GM18499 (cell line): ENCODE results near the gene PHACTR3.

Experiments
- ATAC-seq: cut with Tn5 transposase; IDR thresholded peaks from one replicate; pipeline ENCODE4 v1.9.1; 2021; ENCODE audit warnings: moderate number of reproducible peaks; ENCODE audit not compliant: insufficient read depth, unreplicated experiment

Gene PHACTR3

DNA sequence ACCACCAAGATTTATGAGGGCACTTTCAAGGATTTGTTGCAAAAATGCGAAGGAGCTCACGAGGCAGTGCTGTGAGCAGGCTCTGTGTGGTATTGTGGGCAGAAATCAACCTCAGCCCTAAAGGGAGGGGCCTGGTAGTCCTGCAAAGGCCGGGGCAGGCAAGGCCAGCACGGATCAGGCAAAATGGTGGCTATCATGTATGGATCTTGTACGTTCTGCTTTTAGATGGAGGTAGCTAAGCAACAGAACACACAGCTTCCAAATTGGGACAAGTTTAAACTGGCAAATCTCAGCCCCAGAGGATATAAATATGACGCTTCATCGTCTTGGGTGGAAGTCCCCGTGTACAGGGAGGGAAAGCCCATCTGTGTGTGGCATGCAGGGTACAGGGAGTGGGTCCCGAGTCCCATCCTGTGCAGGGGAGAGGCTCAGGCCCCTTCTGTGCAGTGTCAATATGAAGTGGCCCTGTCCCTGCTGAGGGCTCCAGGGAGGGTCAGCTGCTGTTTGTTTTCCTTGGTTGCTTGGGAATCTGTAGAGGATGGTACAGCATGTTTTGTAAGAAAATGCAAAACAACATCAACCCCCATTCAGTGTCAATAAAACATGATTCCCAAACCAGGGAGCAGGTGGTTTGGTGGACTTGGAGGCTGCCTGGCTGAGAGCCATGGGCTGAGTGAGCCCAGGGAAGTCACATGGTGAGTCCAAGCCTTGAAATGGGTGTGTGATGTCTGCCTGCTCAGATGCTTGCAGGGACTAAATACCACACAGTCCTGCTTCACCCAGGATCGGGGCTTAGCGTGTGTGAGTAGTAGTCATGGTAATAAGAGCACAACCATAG is 216.1 kb downstream of the PHACTR3 start:
- ATAC-seq: no peak

DNA sequence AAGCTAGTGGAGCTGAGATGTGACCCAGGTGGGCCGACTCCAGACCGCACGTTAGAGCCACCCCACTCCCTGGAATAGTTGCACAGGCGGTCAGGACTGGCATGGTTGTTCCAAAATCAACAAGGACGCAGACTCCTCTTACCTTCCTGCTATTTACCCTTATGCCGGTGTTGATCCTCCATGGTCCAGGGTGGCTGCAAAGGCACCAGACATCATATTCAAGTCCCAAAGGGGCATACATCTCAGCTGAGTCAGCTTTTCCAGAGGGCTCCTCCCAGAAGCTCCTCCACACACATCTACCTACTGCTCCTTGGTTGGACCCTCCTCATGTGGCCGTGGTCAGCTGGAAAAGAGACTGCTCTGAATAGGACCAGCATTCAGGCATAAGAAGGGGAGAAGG is 216.9 kb downstream of the PHACTR3 start:
- no peak for ATAC-seq

DNA sequence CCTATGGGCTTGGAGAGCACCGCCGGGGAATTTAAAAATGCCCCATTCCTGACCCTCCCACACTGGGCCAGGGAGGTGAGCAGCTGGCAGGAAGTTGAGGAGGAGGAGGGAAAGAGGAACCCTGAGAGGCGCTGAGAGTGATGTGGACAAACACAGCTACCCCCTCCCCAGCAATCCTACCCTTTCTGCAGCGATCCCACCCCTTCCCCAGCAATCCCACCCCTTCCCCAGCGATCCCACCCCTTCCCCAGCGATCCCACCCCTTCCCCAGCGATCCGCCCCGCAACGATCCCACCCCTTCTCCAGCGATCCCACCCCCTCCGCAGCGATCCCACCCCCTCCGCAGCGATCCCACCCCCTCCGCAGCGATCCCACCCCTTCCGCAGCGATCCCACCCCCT is 217.4 kb downstream of the PHACTR3 start:
- no peak for ATAC-seq

DNA sequence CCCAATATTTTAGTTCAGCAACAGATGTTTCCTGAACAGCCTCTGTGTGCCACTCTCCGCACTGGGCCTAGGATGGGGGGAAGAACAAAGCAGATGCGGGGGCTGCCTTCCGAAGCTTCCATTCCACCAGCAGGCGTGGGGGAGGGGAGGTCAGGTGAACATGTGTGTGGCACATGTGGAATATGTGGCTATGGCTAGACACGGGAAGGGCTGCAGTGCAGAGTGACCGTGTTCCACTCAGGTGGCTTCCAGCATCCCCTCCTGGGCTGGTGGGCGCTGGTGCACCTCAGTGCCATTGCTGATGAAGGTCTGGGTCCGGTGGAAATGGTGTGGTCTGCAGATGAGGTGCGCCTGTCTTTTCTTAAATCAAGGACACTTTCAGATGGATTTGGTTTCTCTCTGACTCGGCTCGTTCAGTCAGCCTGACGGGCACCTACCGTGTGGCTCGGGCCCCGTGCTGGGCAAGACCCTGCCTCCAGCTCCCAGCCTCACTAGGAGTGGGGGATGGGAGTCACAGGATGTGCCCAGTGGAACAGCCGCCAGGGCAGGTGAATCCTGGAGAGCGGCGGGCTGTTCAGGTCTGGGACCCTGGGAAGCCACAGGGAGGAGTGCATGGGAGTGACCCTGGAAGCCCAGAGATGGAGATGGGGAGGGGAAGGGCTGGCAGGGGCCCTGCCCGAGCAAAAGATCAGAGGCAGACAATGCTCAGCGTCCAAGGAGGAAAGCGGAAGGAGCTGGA is 218.1 kb downstream of the PHACTR3 start:
- no peak for ATAC-seq

DNA sequence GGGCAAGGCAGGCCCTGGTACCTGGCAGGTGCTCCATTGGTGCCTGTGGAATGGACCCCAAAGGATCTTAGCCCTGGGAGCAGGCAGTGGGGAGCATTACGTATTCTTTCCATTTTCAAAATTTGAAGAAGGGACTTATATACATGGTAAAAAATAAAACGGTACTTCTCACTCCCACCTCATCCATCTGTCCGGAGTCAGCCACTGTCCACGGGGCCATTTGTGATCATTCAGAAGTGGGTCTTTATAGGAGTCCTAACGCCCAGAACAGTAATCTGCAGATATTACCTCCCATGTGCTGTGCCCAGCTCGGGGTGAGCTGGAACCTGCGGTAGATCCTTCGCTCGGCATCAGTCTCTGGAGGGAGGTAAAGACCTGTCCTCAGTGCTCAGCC is 218.7 kb downstream of the PHACTR3 start:
- ATAC-seq: no peak

DNA sequence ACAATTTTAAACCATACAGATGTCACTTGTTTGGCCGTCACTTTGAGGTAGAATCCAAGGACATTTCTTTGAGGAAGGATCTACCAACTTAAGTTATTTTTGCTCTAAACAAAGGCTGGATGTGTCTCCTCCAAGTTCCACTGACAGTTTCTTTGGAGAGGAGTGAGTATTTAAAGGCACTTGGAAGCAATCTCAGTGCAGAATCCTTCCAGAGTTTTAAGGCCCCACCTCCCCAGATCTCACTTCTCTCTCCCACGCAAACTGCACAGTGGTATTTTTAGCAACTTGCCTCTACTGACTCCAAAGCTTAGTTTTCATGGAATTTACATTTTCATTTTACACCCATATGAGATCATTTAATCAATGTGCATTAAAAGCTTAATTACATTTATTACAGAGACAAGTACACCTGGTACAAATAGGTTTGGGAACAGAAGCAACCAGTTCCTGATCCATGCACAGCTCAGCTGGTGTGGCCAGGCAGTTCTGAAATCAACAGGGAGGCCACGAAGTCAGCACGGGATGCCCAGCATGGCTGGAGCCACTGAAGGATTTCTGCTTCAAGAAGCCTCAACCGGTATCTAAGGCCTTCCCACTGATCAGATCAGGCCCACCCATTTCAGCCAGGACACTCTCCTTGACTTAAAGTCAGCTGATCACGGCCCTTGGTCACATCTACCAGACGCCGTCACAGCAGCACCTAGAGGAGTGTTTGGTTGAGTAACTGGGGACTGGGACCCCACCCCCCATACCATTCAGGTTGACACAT is 219.3 kb downstream of the PHACTR3 start:
- no peak for ATAC-seq

DNA sequence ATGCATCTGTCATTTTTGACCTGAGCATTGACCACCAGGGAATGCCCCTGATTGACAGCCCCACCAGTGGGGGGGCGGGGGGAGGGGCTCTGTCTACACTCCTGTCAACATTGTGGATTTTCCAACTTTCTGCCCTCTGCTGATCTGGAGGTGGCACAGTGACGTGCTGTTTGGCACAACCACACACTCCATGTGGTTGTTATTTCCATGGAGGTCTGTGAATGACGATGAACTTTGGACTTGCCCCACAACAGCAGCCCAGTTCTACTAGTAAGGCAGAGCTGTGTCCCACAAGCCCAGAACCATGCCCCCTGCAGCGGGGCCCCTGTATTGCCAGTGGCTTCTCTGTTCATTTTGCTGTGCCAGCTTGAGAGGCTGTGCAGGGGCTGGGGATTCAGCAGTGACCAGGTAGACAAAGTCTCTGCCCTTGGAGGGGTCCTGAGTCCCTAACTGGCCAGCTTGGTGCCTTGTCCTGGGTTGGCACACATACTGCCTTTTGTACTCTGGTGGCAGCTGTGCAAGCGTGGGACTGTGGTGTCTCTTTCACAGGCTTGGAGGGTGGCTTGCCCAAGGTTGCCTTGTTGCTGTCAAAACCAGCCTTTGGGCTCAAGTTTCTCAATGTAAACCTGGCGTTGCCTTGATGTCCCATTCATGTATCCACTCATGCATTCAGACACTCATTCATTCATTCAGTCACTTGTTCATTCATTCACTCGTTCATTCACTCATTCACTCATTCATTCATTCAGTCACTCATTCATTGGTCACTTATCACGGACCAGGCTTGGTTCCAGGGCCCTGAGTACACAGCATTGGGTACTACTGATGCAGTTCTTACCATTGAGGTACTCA is 220.6 kb downstream of the PHACTR3 start:
- ATAC-seq: no peak

DNA sequence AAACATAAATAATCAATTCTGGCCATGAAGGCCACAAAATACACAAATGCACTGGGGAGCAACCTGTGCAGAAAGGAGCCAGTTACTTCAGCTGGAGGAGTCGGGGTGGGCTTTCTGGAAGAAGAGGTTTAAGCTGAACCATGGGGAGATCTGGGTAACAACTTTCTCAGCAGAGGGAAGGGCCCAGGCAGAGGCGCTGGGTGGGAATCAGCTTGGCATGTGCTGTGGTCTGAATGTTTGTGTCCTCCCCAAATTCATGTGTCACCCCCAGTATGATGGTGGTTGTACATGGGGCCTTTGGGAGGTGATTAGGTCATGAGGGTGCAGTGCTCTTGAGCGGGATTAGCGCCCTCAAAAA is 221.2 kb downstream of the PHACTR3 start:
- ATAC-seq: no peak

DNA sequence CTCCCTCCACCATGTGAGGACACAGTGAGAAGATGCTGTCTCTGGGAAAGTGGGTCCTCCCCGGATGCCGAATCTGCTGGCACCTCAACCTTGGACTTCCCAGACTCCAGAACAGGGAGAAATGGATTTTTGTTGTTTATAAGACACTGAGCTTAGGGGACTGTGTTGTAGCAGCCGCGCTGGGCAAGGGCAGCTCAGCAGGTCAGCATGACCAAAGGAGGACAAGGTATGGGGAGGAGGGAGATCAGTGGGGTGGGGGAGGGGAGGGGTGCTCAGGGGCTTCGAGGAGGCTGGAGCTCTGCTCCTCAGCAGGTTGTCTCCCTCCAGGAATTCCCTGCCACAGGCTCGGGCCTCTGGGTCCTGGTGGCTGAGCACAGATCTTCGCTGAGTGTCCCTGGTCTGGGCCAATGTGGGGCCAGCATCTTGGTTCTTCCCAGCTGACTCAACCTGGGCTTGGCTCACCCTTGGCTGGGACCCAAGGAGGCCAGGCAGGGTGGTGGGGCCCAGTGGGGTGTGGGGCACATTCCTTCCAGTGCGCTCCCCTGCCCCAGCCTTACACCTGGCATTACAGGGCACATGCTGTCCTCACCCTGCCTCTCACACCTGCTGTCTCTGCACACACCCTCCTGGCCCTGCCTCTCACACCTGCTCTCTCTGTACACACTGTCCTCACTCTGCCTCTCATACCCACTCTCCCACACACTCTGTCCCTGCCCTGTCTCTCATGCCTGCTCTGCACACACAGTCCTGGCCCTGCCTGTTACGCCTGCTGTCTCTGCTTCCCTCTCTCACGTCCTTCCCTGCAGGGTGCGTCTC is 221.8 kb downstream of the PHACTR3 start:
- ATAC-seq: no peak

DNA sequence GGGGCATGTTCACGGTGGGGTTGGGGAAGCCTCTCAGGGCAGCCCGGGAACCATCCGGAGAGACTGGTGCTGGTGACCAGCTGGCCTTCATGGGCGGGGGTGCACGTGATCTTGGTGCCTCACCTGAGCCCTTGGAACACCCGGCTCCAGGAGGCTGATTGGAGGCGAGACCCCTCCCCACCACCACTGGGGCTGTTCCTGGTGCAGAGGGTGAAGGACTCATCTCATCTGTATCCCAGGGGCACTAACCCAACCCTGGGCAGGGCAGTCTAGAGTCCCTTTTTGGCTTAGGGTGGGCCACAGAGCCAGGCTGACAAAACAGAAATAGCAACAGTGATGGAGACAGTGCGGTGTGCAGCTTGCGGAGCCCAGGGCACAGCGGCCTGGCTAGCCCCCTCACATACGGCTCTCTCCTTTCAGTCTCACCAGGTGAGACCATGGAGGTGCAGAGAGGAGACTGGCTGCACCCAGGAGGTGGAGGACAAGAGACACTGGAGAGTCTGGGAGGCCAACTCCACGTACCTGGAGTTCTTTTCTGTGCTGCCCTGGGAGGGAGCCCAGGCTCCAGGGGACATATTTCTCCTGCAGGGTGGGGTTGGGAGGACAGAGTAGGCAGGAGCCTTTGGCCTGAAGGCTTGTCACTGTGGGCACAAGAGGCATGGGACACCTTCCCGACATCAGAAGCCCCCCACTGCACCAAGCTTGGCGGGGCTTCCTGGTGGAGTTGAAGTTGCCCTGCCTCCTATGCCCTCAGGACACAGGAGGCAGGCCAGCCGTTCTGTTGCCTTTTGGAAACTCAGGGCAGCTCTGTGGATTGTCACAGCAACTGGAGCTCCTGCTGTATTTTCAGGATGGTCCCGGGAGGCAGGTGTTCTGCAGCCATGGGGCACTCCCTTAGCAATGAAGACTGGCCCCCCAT is 223.1 kb downstream of the PHACTR3 start:
- no peak for ATAC-seq

DNA sequence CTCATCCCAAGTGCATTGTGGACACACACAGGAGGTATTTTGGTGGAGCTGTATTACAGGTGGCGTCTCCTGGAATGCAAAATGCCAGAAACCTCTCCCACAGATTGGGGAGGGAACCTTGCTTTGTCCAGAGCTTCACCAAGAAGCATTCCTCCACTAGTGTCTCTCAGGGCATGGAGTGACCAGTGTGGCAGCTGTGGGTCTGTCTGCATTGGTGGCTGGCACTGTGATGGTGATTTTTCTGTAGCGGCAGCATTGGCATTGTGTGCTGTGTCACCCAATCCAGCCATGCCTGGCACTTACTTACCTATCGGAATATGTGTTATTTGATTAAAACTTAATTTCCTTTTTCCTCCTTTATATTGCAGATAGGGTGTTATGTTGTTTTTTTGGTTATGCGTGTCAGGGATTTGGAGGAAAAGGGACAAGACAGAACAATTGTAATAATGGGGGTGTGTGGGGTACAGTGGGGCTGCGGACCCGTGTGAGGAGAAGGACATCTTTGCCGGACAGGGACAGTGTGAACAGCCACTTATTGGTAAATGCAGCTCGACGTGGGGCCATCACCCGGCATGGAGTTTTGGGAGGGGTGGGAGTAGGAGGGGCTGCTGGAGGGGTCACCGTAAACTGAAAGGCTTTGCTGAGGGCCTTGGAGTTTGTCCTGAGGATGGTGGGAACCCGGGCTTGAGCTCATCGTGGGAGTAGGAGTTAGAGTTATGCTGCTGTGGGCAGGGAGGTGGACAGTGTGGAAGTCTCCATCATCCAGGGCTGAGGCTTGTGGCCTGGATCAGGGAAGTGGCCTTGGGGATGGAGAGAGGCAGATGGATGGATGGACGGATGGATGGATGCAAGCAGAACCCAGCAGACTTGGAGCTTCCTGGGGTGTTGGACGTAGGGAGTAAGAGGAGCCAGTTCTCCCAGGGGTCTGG is 224.0 kb downstream of the PHACTR3 start:
- no peak for ATAC-seq

DNA sequence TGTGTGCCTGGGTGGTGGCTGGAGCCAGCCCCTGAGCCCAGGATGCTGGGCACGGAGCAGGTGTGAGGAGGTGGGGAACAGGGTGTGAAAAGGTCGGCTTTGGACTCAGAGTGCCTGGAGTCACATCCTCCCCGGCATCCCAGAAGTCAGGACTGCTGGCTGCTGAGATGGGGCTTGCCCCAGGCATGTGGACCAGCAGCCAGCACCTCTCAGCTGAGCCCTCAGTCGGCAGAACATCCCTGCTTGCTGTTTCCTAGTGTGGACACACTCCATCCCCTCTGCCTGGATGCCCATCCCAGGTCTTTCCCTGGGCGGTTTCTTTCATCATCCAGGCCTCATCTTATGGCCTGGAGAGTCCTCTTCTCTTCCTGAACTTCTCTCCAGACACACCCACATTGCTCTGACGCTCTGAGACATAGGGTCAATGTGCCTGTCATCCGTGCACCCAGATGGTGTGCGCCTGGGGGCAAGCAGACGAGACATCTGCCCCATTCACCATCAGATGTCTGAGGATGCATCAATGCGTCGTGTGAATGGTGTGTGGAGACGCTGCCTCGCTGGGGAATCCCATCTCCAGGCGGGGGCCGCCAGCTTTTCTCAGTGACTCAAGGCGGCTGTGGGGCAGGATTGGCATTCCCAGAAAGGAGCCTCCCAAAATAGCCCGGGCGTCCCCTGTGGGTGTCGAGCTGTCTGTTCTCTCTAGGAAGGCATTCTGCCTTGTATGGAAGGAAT is 224.9 kb downstream of the PHACTR3 start:
- ATAC-seq: no peak

DNA sequence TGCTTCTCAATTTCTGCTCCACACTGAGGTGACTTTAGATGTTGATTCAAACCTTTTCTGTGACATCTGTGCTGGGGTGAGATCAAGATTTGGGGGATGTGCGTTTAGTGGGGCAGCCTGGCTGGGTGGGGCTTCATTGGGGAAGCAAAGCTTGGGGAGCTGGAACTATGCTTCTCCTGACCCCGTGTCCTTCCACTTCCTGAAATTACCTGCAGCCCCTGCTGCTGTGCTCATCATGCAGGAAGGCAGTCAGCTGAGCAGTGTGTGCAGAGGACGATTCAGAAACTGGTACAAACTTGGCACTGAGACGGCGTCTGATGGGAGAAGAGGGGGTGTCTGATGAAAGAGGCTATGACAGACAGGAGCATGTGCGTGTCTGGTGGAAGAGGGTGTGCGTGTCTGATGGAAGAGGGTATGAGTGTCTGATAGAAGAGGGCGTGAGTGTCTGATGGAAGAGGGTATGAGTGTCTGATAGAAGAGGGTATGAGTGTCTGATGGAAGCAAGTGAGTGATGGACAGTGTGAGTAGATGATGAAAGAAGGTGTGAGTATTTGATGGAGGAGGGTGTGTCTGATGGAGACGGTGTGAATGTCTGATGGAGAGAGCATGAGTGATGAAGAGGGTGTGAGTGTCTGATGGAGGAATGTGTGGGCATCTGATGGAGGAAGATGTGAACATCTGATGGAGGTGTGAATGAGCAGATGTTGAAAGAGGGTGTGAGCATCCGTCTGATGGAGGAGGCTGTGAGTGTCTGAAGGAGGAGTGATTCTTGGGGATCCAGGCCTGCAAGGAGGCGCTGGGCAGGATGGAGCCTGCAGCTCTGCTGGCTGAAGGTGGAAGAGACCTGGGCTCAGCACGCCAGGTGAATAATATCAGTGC is 225.7 kb downstream of the PHACTR3 start:
- no peak for ATAC-seq

DNA sequence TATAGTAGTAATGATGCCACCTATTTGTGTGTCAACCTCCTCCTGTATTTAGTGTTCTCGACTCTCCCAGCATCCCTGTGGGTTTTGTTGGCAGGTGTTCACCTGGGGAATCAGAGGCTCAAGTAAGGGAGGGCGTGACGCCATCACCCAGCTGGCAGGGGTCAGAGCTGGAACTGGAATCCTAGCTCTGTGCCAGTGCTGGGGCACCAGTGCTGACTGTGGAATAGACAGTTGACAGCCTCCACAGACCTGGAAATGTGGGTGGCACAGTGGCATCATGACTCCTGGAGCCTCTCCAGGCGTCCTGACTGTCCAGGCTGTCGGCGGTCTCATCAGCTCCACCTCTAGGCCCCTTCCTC is 226.3 kb downstream of the PHACTR3 start:
- ATAC-seq: no peak

DNA sequence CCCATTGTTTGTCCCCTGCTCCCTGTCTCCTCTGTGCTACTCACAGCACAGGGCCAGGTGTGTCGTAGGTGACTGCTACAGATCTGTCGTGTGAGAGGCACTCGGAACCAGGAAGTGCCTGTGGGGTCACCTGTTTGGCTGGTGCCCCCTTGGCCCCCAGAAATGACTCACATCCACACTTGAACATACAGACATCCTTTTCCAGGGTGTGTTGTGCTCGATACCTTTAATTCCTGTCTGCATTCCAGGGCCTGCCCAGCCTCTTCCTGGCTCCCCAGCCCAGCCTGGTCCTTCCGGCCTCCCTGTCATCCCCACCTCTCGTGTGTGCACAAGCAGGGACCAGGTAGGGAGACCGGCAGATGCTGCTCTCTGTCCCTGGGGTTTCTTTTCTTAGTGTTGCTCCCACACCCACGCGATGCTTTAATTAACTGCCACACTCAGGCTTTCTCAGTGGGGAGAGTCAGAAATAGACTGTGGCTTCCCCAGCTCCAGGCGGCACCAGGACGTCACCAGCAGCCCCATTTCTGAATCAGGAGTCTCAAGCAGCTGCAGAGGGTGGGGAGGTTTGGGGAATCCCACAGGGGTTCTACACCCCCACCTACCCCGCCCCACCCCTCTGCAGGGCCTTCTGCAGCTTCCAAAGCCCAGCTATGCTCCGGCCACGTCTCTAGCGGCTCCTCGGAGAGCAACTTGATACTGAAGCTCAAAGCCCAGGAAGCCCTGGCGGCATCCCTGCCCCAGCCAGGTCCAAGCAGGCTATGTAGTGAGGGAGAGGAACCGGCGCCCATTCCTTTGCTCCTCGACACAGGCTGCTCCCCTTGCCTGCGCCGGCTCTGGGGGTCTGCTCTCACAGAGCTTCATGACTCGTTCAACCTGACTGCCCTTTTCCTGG is 226.9 kb downstream of the PHACTR3 start:
- no peak for ATAC-seq
